Measurements from ENCODE around the gene AWAT1.
"Not testable (repeated sequence)": the region's sequence is repeated elsewhere in the genome, so short reads cannot be mapped to it uniquely, and the experiment has no call there.

The AWAT1 gene

GRCh38 chrX:70262952-70263567, 28.6 kb downstream of the AWAT1 start:
- no peak for DNase-seq

- DNase-seq = no peak
Observed at GRCh38 chrX:70264784-70265183, 30.3 kb downstream of the AWAT1 start.

GRCh38 chrX:70268034-70268433, 33.6 kb downstream of the AWAT1 start, which contains the start of gene ARR3:
Gene ARR3 (plus strand): TSS chrX:70268334. CDS start chrX:70269386, 1,052 bp downstream.
- no peak for DNase-seq

- DNase-seq = not testable (repeated sequence)
Observed at GRCh38 chrX:70274029-70274428, 39.6 kb downstream of the AWAT1 start.

- no peak for DNase-seq
Observed at GRCh38 chrX:70279081-70279480, 44.6 kb downstream of the AWAT1 start.

- DNase-seq = no peak
Observed at GRCh38 chrX:70280573-70280972, 46.1 kb downstream of the AWAT1 start.

GRCh38 chrX:70281951-70282350, 47.5 kb downstream of the AWAT1 start, which contains the start of gene RAB41:
Gene RAB41 (plus strand): TSS chrX:70282172. CDS start chrX:70282218, 46 bp downstream.
- no peak for DNase-seq

- no peak for DNase-seq
Observed at GRCh38 chrX:70289168-70289792, 54.8 kb downstream of the AWAT1 start.
